ENCODE results near the gene NPDC1.

- TF ChIP-seq CTCF (IDR thresholded peaks at IDR 0.05) = no peak
- no peak for TF ChIP-seq POLR2A (IDR thresholded peaks at IDR 0.05)
Measured at GRCh38 chr9:137001857-137002645, 43.9 kb downstream of the NPDC1 start.
